Dedifferentiated amniotic fluid mesenchymal stem cell (primary cell): ENCODE results near the gene MFSD12.

Experiments
- DNase-seq: peaks from one replicate; pipeline ENCODE4 v3.0.0-alpha.2; 2016; ENCODE audit errors: extremely low spot score

MFSD12 gene

GRCh38 chr19:3557461-3558248 lies at the start of gene MFSD12:
TSS of gene MFSD12 (minus strand) at chr19:3557586. CDS start at chr19:3557403, 183 bp downstream.
- peak; percentile 93 for DNase-seq

DNA sequence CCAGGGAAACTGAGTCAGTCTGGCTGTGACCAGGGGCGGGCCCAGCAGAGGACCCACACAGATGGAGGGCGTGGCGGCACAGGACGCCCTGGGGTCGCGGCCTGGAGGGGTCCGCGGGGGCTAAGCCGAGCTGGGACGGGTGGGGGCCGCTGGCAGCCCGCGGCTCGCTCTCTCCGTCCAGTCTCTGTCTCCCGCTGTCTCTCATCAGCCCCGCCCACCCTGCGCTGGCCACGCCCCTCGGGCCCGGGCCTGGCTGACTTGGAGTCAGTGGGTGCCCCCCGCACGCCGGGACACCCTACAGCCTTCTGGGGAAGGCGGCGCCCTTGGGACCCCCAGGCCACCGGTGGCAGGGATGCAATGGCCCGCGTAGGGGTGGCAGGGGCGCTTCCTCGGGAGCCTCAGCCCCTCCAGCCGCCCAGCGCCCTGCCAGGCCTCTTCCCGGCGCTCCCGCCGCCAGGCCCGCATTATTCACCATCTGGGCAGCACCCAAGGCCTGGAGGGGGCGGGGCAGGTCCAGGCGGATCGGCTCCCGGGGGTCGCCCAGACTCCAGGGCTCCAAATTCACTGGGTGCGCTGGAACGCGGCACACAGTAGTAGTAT lies 49.4 kb upstream of the MFSD12 start, which contains the start of gene TBXA2R:
TSS of gene TBXA2R (minus strand) at position 186 of the 600 bp plus-strand sequence. CDS start 6,241 bp downstream, outside the sequence.
- DNase-seq = peak; percentile 24

DNA sequence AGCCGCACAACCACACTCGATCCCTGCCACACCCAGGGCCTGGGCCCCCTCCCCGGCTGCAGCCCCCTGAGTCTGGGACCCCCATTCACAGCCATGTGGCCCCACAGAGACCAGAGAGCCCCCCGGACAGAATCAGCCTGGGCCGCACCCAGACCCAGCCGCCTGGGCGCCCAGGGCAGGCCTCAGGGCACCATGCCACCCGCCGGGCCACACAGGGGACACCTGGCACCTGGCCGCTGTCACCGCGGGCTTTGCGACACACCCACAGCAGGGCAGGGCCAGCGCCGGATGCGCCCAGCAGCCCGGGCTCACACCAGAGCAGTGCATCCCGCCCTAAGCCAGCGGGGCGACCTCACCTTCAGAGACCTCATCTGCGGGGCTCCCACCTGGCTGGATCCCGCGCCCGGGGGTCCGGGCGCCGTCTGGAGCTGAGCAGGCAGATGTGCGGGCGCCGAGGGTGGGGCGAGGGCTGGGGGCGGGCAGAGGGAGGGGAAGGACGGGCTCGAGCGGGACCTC lies 48.8 kb upstream of the MFSD12 start:
- no peak for DNase-seq

- no peak for DNase-seq
These were observed 48.4 kb upstream of the MFSD12 start for GRCh38 chr19:3605770-3606169.

DNA sequence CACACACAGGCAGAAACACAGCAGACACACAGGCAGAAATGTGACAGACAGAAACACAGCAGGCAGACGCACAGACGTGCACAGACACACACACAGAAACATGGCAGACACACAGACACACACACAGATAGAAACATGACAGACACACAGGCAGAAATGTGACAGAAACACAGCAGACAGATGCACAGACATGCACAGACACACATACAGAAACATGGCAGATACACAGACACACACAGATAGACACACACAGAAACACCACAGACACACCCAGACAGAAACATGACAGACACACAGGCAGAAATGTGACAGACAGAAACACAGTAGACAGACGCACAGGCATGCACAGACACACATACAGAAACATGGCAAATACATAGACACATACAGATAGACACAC lies 48.0 kb upstream of the MFSD12 start:
- DNase-seq = no peak

- DNase-seq = no peak
These were observed 47.6 kb upstream of the MFSD12 start for GRCh38 chr19:3604987-3605343.

DNA sequence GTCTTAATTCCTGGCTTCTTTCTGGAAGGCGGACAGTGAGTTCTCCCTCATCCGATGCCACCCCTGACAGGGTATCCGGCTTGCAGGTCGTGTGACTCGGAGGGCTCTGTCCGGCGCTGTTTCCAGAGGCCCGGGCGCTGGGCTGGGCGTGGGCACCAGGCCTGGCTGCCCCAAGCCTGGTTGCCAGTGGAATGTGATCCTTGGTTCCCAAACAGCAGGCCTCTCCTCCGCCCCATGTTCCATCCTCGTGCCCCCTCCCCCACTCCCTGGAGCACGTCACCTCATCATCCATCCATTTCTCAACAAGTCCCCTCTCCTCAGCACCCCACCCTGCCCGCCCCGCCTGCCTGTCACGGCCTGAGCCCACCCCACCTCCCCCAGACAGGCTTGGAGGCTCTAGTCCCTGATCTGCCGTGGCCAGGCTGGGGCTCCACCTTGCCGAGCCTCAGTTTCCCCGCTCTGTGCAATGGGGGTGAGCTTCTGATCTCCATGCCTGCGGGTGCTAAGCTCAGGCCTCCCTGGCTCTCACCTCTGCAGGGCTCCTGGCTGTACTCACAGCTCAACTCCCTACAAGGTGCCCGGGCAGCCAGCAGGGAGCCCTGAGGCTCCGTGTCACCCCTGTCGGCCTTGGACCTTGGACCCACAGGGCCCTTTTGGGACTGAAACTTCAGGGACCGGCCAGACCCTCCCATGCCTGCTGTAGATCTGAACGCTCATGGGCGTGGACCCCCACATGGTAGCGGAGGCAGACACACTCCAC lies 47.0 kb upstream of the MFSD12 start:
- DNase-seq = no peak

DNA sequence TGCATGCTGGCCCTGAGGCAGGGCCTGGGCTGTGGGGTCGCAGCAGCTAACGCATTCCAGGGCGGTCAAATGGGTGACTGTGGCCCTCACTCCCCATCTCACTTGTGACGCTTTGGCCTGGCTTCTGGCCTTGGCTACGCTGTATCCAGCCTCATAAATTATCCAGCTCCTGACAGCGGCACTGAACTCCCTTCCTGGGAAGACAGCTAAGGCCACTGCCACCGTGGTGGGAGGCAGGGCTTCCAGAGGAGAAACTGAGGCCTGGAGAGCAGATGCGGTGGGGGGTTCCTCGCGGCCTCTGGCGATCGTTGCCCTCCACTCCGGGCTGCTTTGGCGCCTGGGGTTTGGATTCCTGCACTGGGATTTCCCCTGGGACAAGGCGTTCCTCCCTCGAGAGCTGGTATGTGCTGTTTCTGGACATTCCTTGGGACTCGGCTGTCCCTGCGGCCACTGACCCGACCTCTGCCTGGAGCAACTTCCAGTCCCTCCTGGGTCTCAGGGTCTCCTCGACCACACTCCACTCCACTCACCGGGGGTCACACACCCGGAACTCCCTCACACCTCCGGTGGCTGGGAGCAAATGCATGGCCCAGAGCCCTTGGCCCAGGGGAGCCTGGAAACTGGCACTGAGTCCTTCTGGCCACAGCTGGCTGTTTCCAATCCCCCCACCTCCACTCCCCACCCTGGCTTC lies 45.9 kb upstream of the MFSD12 start:
- DNase-seq = no peak

DNA sequence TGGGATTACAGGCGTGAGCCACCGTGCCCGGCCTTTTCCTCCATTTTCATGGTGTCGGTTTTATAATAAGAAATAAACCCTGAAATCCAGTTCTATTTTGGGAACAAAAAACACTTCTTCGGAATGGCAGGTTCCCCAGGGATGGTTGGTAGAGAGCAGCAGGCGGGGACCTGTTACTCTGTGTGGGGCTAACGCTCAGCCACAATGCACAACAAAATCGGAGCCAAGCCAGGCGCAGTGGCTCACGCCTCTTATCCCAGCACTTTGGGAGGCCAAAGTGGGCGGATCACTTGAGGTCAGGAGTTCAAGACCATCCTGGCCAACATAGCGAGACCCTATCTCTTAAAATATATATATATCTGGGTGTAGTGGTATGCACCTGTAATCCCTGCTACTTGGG lies 43.6 kb upstream of the MFSD12 start:
- no peak for DNase-seq

DNA sequence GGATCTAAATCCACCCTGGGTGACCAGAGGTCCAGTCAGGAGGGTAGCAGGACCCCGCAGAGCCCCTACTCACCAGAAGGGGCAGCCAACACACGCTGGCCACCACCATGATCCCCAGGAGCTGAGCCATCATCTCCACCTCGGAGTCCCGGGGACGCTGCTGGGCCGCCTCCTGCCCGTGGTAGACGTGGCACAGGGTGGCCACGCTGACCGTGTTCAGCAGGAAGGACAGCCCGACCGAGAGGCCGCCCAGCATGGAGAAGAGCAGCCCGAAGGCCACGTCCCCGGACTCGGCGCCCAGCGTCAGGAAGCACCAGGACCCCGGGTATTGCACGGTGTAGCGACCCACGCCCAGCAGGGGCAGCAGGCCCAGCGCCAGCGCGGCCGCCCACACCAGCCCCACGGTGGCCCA lies 42.4 kb upstream of the MFSD12 start:
- no peak for DNase-seq

DNA sequence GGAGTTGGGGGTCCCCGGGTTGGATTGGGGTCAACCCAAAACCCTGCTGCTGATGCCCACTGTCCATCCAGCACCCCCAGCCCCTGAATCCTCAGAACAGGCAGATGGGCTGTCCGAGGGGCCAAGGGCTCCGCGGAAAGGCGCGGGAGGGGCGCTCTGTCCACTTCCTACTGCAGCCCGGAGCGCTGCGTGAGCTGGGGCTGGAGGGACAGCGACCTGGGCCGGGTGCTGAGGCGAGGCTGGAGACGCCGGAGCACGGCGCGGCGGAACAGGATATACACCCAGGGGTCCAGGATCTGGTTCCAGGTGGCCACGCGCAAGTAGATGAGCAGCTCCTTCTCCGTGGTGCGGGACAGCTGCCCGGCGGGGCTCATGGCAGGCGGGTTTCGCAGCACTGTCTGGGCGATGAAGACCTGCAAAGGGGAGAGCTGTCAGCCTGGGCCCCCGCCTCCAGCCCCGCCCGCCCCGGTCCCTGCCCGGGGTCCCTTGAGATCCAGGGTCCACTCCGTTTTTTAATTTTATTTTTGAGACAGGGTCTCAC lies 38.2 kb upstream of the MFSD12 start:
- no peak for DNase-seq

GRCh38 chr19:3593156-3593555 lies 35.8 kb upstream of the MFSD12 start:
- no peak for DNase-seq

- DNase-seq = no peak
These were observed 34.7 kb upstream of the MFSD12 start for GRCh38 chr19:3591876-3592613.

- DNase-seq = no peak
These were observed 33.7 kb upstream of the MFSD12 start for GRCh38 chr19:3590991-3591659.

- DNase-seq = no peak
These were observed 32.6 kb upstream of the MFSD12 start for GRCh38 chr19:3589949-3590348.

- DNase-seq = no peak
These were observed 32.1 kb upstream of the MFSD12 start for GRCh38 chr19:3589439-3589838.

GRCh38 chr19:3586707-3587346 lies 29.4 kb upstream of the MFSD12 start:
- no peak for DNase-seq

DNA sequence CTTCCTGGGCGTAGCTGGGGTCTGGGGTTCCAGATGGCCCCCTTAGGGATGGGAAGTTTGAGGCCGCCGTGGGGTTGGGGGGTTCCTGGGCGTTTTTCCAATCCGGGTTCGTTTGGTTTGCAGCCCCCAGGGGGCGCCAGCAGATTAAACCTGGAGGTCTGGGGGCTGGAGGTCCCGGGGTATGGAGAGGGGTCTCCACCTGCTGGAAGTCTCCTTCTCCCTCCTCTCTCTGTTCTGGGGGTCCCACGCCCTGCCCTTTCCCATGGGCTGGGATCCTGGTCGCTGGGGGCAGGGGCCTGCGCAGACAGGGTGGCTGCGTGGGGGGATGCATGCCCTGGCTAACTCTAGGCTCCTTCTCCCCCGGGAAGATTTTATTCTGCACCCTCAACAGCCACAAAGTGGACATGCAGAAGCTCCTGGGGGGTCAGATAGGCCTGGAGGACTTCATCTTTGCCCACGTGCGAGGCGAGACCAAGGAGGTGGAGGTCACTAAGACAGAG lies 28.8 kb upstream of the MFSD12 start:
- DNase-seq = no peak

GRCh38 chr19:3585301-3586126 lies 28.1 kb upstream of the MFSD12 start, which contains the start of gene GIPC3:
TSS of gene GIPC3 (plus strand) at chr19:3585478. CDS start at chr19:3585598, 120 bp downstream.
- no peak for DNase-seq
